GM12801 (cell line): Measurements from ENCODE around the gene ANKRD12.

ENCODE experiments used
- CTCF ChIP-seq: IDR thresholded peaks from one replicate; pipeline ENCODE4 v1.5.1; 2011; ENCODE audit warnings: control low read depth; ENCODE audit not compliant: insufficient read length; ENCODE audit errors: extremely low read depth

The ANKRD12 gene

GRCh38 chr18:9188359-9189231 is 52.0 kb downstream of the ANKRD12 start:
- no peak for TF ChIP-seq CTCF

- TF ChIP-seq CTCF: no peak
These were observed 52.9 kb downstream of the ANKRD12 start for GRCh38 chr18:9189491-9189890.

- TF ChIP-seq CTCF: no peak
These were observed 55.2 kb downstream of the ANKRD12 start for GRCh38 chr18:9191658-9192256.

GRCh38 chr18:9193031-9193430 is 56.5 kb downstream of the ANKRD12 start:
- TF ChIP-seq CTCF: no peak

GRCh38 chr18:9196568-9196967 is 60.0 kb downstream of the ANKRD12 start:
- TF ChIP-seq CTCF: no peak

- no peak for TF ChIP-seq CTCF
These were observed 63.1 kb downstream of the ANKRD12 start for GRCh38 chr18:9199681-9200080.

GRCh38 chr18:9201224-9201623 is 64.6 kb downstream of the ANKRD12 start:
- TF ChIP-seq CTCF: no peak
